Mesenchymal stem cell (in vitro differentiated cells and primary cell): Measurements from ENCODE around the gene ACAN.
A peak's percentile ranks its signal among the peaks of the same experiment; 100 is the strongest.

Experiments used
- DNase-seq: peaks from one replicate; pipeline ENCODE4 v3.0.0-alpha.2; 2013
- H2AFZ ChIP-seq: one replicate; pipeline ENCODE4 v1.6.1; 2013; ENCODE audit warnings: low read depth, mild to moderate bottlenecking, control low read depth, inconsistent platforms, low read length, moderate library complexity
- H2AK5ac ChIP-seq: 2 replicates; pipeline ENCODE4 v1.6.1; 2013; ENCODE audit warnings: low read length, moderate library complexity, mild to moderate bottlenecking, inconsistent platforms; ENCODE audit not compliant: severe bottlenecking
- H2BK120ac ChIP-seq: one replicate; pipeline ENCODE4 v1.6.1; 2013; ENCODE audit warnings: low read depth, mild to moderate bottlenecking, inconsistent platforms, low read length, moderate library complexity
- H2BK12ac ChIP-seq, 2 experiments: one replicate each; pipeline ENCODE4 v1.6.1; 2013; ENCODE audit warnings: inconsistent platforms in 2 of 2, low read length in 2 of 2, mild to moderate bottlenecking in 2 of 2, moderate library complexity in 2 of 2, control low read depth in 1 of 2
- H2BK15ac ChIP-seq: one replicate; pipeline ENCODE4 v1.6.1; 2013; ENCODE audit warnings: mild to moderate bottlenecking, low read depth, inconsistent platforms; ENCODE audit not compliant: poor library complexity, severe bottlenecking
- H2BK5ac ChIP-seq: 2 replicates; pipeline ENCODE4 v1.6.1; 2013; ENCODE audit warnings: low read depth, mild to moderate bottlenecking, low read length, control low read depth, inconsistent platforms; ENCODE audit not compliant: poor library complexity, severe bottlenecking
- H3K14ac ChIP-seq, 2 experiments: one replicate each; pipeline ENCODE4 v1.6.1; 2013; ENCODE audit warnings: inconsistent platforms in 2 of 2, low read length in 2 of 2, control low read depth in 1 of 2, mild to moderate bottlenecking in 1 of 2, moderate library complexity in 1 of 2
- H3K18ac ChIP-seq, 2 experiments: one replicate each; pipeline ENCODE4 v1.6.1; 2013; ENCODE audit warnings: inconsistent platforms in 2 of 2, low read length in 2 of 2, control low read depth in 1 of 2, low read depth in 1 of 2, mild to moderate bottlenecking in 1 of 2
- H3K23ac ChIP-seq, 2 experiments: one replicate each; pipeline ENCODE4 v1.6.1; 2013; ENCODE audit warnings: inconsistent platforms in 2 of 2, low read length in 2 of 2, mild to moderate bottlenecking in 2 of 2, moderate library complexity in 2 of 2, control low read depth in 1 of 2
- H3K27ac ChIP-seq: 2 replicates; pipeline ENCODE4 v1.5.1; 2013; ENCODE audit warnings: mild to moderate bottlenecking, moderate library complexity, low read length, control low read depth, inconsistent platforms; ENCODE audit not compliant: poor library complexity, severe bottlenecking
- H3K27me3 ChIP-seq, 2 experiments: 2 replicates each; pipeline versions ENCODE4 v1.6.1 to v1.7.0; 2013; ENCODE audit warnings: low read length in 2 of 2, mild to moderate bottlenecking in 2 of 2, moderate library complexity in 2 of 2, control low read depth in 1 of 2, inconsistent platforms in 1 of 2; ENCODE audit not compliant: control insufficient read depth in 1 of 2, insufficient read depth in 1 of 2
- H3K36me3 ChIP-seq, 2 experiments: 2 replicates each; pipeline versions ENCODE4 v1.6.1 to v1.7.0; 2013; ENCODE audit warnings: low read length in 2 of 2, control low read depth in 1 of 2, inconsistent platforms in 1 of 2, low read depth in 1 of 2, mild to moderate bottlenecking in 1 of 2; ENCODE audit not compliant: insufficient read depth in 2 of 2, control insufficient read depth in 1 of 2
- H3K4ac ChIP-seq, 2 experiments: one replicate each; pipeline ENCODE4 v1.6.1; 2013; ENCODE audit warnings: inconsistent platforms in 2 of 2, low read length in 2 of 2, mild to moderate bottlenecking in 2 of 2, moderate library complexity in 2 of 2, control low read depth in 1 of 2, low read depth in 1 of 2
- H3K4me1 ChIP-seq: 2 replicates; pipeline ENCODE4 v1.6.1; 2013; ENCODE audit warnings: low read depth, low read length, control low read depth; ENCODE audit not compliant: control insufficient read depth, insufficient read depth
- H3K4me2 ChIP-seq: 2 replicates; pipeline ENCODE4 v1.6.1; 2013; ENCODE audit warnings: low read length, mild to moderate bottlenecking, inconsistent platforms; ENCODE audit not compliant: poor library complexity, severe bottlenecking
- H3K4me3 ChIP-seq, 2 experiments: 2 replicates each; pipeline versions ENCODE4 v1.5.1 to v1.7.0; 2013; ENCODE audit warnings: low read length in 2 of 2, mild to moderate bottlenecking in 2 of 2, control low read depth in 1 of 2, low read depth in 1 of 2; ENCODE audit not compliant: insufficient read depth in 1 of 2
- H3K79me1 ChIP-seq: replicated peaks from 2 replicates; pipeline ENCODE4 v1.6.1; 2013; ENCODE audit warnings: mild to moderate bottlenecking, control low read depth, low read length, inconsistent platforms; ENCODE audit not compliant: poor library complexity, severe bottlenecking
- H3K9ac ChIP-seq: 2 replicates; pipeline ENCODE4 v1.7.0; 2013; ENCODE audit warnings: mild to moderate bottlenecking, low read length, moderate library complexity
- H3K9me3 ChIP-seq: 2 replicates; pipeline ENCODE4 v1.7.0; 2013; ENCODE audit warnings: mild to moderate bottlenecking, low read length; ENCODE audit not compliant: control insufficient read depth
- H4K8ac ChIP-seq: one replicate; pipeline ENCODE4 v1.6.1; 2013; ENCODE audit warnings: inconsistent platforms, mild to moderate bottlenecking, low read length, moderate library complexity
- H4K91ac ChIP-seq: one replicate; pipeline ENCODE4 v1.6.1; 2013; ENCODE audit warnings: mild to moderate bottlenecking, low read length, inconsistent platforms
- WGBS: methylation state at CpG from one replicate; pipeline ENCODE4 v1.1.7; 2013; ENCODE audit warnings: mixed read lengths; 5-methylcytosine and 5-hydroxymethylcytosine counted together

ACAN gene

GRCh38 chr15:88803920-88804247 is 648 bp downstream of the ACAN start:
- Histone ChIP-seq H3K27ac (no peak overlapping the region), H3K4me1 (peaks cover 6% of the 10 kb centered on the region), H2BK12ac (no peak overlapping the region), H3K14ac (no peak overlapping the region), H3K4me3 (peak overlapping the region in 1 of 2 experiments; percentile 37), H3K4ac (no peak overlapping the region), H3K9ac (no peak overlapping the region), H4K8ac (no peak overlapping the region), H2BK5ac (no peak overlapping the region), H3K9me3 (no peaks in the 10 kb centered on the region), H3K4me2 (no peak overlapping the region), H2AK5ac (no peak overlapping the region), H3K18ac (no peak overlapping the region), H2BK120ac (no peak overlapping the region), H3K79me1 (no peaks in the 10 kb centered on the region), H4K91ac (no peak overlapping the region), H3K36me3 (no peaks in the 10 kb centered on the region), H3K27me3 (peaks cover 67 to 74% of the 10 kb centered on the region in 2 experiments), H2BK15ac (no peak overlapping the region), H2AFZ (no peak overlapping the region), H3K23ac (no peak overlapping the region)
- no peak for DNase-seq
- WGBS, result 19% methylated on average over 10 of the region's 10 CpGs

GRCh38 chr15:88804257-88804656 is 1.0 kb downstream of the ACAN start:
- H2AFZ ChIP-seq, result no peak overlapping the region
- H3K79me1 ChIP-seq, result no peaks in the 10 kb centered on the region
- no peak overlapping the region for H3K4me2 ChIP-seq
- peaks cover 6% of the 10 kb centered on the region for H3K4me1 ChIP-seq
- no peak overlapping the region for H3K23ac ChIP-seq
- WGBS, result 69% methylated on average over 10 of the region's 10 CpGs
- H2BK15ac ChIP-seq, result no peak overlapping the region
- no peak overlapping the region for H2AK5ac ChIP-seq
- DNase-seq, result no peak
- H3K14ac ChIP-seq, result no peak overlapping the region
- H3K18ac ChIP-seq, result no peak overlapping the region
- no peak overlapping the region for H3K9ac ChIP-seq
- no peak overlapping the region for H3K27ac ChIP-seq
- no peaks in the 10 kb centered on the region for H3K36me3 ChIP-seq
- H3K27me3 ChIP-seq, result peaks cover 63 to 78% of the 10 kb centered on the region in 2 experiments
- H3K9me3 ChIP-seq, result no peaks in the 10 kb centered on the region
- no peak overlapping the region for H2BK12ac ChIP-seq
- H2BK5ac ChIP-seq, result no peak overlapping the region
- H4K8ac ChIP-seq, result no peak overlapping the region
- no peak overlapping the region for H2BK120ac ChIP-seq
- H3K4me3 ChIP-seq, result no peak overlapping the region
- no peak overlapping the region for H4K91ac ChIP-seq
- no peak overlapping the region for H3K4ac ChIP-seq

GRCh38 chr15:88805031-88805780 is 2.0 kb downstream of the ACAN start:
- no peak for DNase-seq
- Histone ChIP-seq H2BK15ac (no peak overlapping the region), H3K79me1 (no peaks in the 10 kb centered on the region), H3K4me2 (no peak overlapping the region), H3K4me3 (no peak overlapping the region), H3K23ac (no peak overlapping the region), H3K4ac (no peak overlapping the region), H2AK5ac (no peak overlapping the region), H3K27ac (no peak overlapping the region), H3K4me1 (peaks cover 6% of the 10 kb centered on the region), H4K91ac (no peak overlapping the region), H2AFZ (no peak overlapping the region), H3K18ac (no peak overlapping the region), H2BK5ac (no peak overlapping the region), H3K27me3 (peaks cover 57 to 79% of the 10 kb centered on the region in 2 experiments), H2BK120ac (no peak overlapping the region), H3K14ac (no peak overlapping the region), H3K9me3 (no peaks in the 10 kb centered on the region), H2BK12ac (no peak overlapping the region), H3K9ac (no peak overlapping the region), H4K8ac (no peak overlapping the region), H3K36me3 (no peaks in the 10 kb centered on the region)
- WGBS, result 73% methylated on average over 8 of the region's 9 CpGs

DNA sequence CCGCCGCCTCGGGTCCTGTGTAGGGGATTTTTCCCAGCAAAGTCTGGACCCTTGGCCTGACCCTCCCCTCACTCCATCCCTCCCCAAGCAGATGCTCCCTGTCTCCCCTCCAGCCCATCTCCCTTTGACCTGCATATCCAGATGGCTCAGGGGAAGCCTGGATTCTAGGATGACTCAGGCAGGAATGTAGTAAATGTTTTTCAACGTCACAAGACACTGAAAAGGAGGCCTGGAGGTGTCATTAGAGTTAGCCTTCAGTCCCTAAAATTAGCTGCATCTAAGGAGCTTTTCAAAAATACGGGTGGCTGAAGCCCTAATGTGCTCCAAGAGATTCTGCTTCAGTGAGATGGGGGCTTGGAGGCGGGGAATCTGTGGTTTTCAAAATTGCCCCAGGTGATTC is 7.2 kb downstream of the ACAN start:
- H4K91ac ChIP-seq, result no peak overlapping the region

More for the DNA sequence above, 7.2 kb downstream of the ACAN start:
- Histone ChIP-seq H3K27me3 (peaks cover 14 to 69% of the 10 kb centered on the region in 2 experiments), H3K4me1 (peaks cover 2% of the 10 kb centered on the region), H3K4ac (no peak overlapping the region), H3K9me3 (no peaks in the 10 kb centered on the region), H3K4me2 (no peak overlapping the region), H3K23ac (no peak overlapping the region), H2BK15ac (no peak overlapping the region), H3K9ac (no peak overlapping the region), H2BK5ac (no peak overlapping the region), H2BK120ac (no peak overlapping the region), H3K4me3 (no peak overlapping the region), H3K36me3 (no peaks in the 10 kb centered on the region), H3K18ac (no peak overlapping the region), H3K79me1 (no peaks in the 10 kb centered on the region), H3K14ac (no peak overlapping the region), H3K27ac (no peak overlapping the region), H2AK5ac (no peak overlapping the region), H4K8ac (no peak overlapping the region), H2BK12ac (no peak overlapping the region), H2AFZ (no peak overlapping the region)
- peak; percentile 21 for DNase-seq
- 38% methylated on average over 5 of the region's 6 CpGs for WGBS
